Measurements from ENCODE around the gene COMMD1. TPM values are rescaled to one million over a fixed set of nuclear protein-coding genes. Genes with fewer than 3 reads are reported as not detected.

COMMD1 gene
- total RNA-seq, 1 experiment from 2014 or later: 31.7 TPM

DNA sequence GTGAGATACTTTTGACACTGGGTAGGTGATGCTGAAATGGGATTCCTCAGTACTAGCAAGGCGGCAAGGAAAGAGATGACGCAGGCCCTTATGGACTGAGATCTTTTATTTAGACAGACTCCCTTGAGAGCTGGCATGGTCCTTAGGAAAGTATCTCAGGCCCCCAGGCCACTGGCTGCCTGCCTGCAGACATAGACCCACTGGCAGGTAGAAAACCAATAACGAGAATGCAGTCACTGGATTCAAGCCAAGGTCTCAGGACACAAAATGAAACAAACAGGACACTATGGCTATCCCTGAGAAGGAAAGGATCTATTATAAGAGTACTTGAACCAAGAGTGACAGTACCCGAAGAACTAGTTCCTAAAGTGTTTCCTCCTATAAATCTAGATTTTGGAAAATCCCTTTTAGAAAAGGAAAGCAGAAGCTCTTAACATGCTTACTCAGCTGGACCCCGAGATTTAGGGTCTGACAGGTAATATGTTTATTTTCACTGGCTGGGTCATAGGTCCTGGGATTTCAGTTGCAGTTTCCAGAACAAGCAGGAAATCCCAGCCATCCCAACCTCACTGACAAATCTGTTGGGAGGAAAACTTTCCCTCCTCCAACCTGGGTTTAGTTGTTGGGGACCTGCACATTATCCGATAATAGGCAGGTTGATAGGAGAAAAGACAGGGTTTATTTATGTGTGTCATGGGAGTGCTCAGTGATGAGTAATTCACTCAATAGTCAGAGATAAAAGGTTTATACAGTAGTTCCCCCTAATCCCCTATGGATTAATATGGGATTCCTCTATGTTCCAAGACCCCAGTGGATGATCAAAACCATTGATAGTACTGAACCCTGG lies 44.5 kb downstream of the COMMD1 start:
- no peak overlapping the region for H3K27ac ChIP-seq (ENCODE audit: low read length)

DNA sequence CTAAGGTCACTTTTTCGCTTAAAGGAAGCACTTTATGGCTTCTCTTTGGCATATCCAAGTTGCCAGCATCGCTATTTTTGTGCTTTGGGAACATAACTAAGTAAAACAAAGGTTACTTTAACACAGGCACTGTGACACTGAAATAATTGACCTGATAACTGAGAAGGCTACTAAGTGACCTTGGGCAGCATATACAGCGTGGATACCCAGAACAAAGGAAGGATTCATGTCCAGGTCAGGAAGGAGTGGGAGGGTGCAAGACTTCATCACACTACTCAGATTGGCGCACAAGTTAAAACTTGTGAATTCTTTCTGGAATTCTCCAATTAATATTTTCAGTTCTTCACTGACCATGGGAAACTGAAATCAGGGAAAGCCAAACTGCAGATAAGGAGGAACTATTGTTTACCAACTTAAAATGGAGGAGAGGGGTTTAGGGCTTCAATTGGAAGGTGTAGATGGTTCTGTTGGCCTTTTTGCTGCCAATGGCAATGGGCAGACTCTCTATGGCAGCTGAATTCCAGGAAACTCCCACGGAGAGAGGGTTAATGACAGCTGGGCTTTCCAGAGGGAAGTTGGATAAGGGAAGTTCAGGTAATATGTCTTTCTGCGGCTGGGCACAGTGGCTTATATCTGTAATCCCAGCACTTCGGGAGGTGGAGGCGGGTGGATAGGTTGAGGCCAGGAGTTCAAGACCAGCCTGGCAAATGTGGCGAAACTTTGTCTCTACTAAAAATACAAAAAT lies 45.3 kb downstream of the COMMD1 start:
- H3K27ac ChIP-seq (ENCODE audit: low read length): no peak overlapping the region
- no TSS peak for BruUV-seq (replicated peaks)
- H2AFZ ChIP-seq (ENCODE audit: low read length): no peak overlapping the region
- H4K20me1 ChIP-seq (ENCODE audit: low read length): no peaks in the 10 kb centered on the region
- H3K79me2 ChIP-seq (ENCODE audit: low read length): no peaks in the 10 kb centered on the region
- H3K4me2 ChIP-seq (ENCODE audit: low read length): no peak overlapping the region
- no peaks in the 10 kb centered on the region for H3K9me2 ChIP-seq (replicated peaks; ENCODE audit: low read length)
- no peak for DNase-seq
- H3K36me3 ChIP-seq (ENCODE audit: low read depth, low read length): no peaks in the 10 kb centered on the region
- ChIA-PET POLR2A (ENCODE audit: unreplicated experiment) (no interaction called here), CTCF (no interaction called here)
- ATAC-seq: no peak
- H3F3A ChIP-seq (ENCODE audit: low read length, unreplicated experiment): no peaks in the 10 kb centered on the region
- no peaks in the 10 kb centered on the region for H3K9me3 ChIP-seq (ENCODE audit: low read length)
- no peak overlapping the region for H3K9ac ChIP-seq (ENCODE audit: low read length)
- H3K27me3 ChIP-seq (ENCODE audit: low read length): no peaks in the 10 kb centered on the region
- H3K4me1 ChIP-seq (ENCODE audit: insufficient read depth, low read length): no peaks in the 10 kb centered on the region
- no peak overlapping the region for H3K4me3 ChIP-seq (ENCODE audit: low read length)
- TF ChIP-seq EZH2 (IDR thresholded peaks at IDR 0.05; ENCODE audit: low read length, unreplicated experiment) (no peak), EZH2phosphoT487 (IDR thresholded peaks at IDR 0.05; ENCODE audit: borderline replicate concordance, low read length) (no peak)
- TF ChIP-seq, protein P1, sequence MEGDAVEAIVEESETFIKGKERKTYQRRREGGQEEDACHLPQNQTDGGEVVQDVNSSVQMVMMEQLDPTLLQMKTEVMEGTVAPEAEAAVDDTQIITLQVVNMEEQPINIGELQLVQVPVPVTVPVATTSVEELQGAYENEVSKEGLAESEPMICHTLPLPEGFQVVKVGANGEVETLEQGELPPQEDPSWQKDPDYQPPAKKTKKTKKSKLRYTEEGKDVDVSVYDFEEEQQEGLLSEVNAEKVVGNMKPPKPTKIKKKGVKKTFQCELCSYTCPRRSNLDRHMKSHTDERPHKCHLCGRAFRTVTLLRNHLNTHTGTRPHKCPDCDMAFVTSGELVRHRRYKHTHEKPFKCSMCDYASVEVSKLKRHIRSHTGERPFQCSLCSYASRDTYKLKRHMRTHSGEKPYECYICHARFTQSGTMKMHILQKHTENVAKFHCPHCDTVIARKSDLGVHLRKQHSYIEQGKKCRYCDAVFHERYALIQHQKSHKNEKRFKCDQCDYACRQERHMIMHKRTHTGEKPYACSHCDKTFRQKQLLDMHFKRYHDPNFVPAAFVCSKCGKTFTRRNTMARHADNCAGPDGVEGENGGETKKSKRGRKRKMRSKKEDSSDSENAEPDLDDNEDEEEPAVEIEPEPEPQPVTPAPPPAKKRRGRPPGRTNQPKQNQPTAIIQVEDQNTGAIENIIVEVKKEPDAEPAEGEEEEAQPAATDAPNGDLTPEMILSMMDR (conservative IDR thresholded peaks at IDR 0.05; ENCODE audit: low read depth, low read length): no peak
- intact Hi-C loops (cut with micrococcal nuclease): no loop called here

More for the DNA sequence above, 44.5 kb downstream of the COMMD1 start:
- no peak for DNase-seq
- Histone ChIP-seq H3K79me2 (ENCODE audit: low read length) (no peaks in the 10 kb centered on the region), H3K4me1 (ENCODE audit: insufficient read depth, low read length) (no peaks in the 10 kb centered on the region), H3K4me2 (ENCODE audit: low read length) (no peak overlapping the region), H3K9me2 (replicated peaks; ENCODE audit: low read length) (no peaks in the 10 kb centered on the region), H3K9ac (ENCODE audit: low read length) (no peak overlapping the region), H3K27me3 (ENCODE audit: low read length) (no peaks in the 10 kb centered on the region), H4K20me1 (ENCODE audit: low read length) (no peaks in the 10 kb centered on the region), H3K36me3 (ENCODE audit: low read depth, low read length) (no peaks in the 10 kb centered on the region), H3K4me3 (ENCODE audit: low read length) (no peak overlapping the region), H3F3A (ENCODE audit: low read length, unreplicated experiment) (no peaks in the 10 kb centered on the region), H2AFZ (ENCODE audit: low read length) (no peak overlapping the region), H3K9me3 (ENCODE audit: low read length) (no peaks in the 10 kb centered on the region)
- no peak for TF ChIP-seq EZH2 (IDR thresholded peaks at IDR 0.05; ENCODE audit: low read length, unreplicated experiment)
- no peak for TF ChIP-seq EZH2phosphoT487 (IDR thresholded peaks at IDR 0.05; ENCODE audit: borderline replicate concordance, low read length)
- TF ChIP-seq, protein P1 (conservative IDR thresholded peaks at IDR 0.05; ENCODE audit: low read depth, low read length): no peak
- intact Hi-C loops (cut with micrococcal nuclease): no loop called here
- BruUV-seq (replicated peaks): no TSS peak
- ChIA-PET POLR2A (ENCODE audit: unreplicated experiment) (no interaction called here), CTCF (no interaction called here)
- ATAC-seq: no peak

DNA sequence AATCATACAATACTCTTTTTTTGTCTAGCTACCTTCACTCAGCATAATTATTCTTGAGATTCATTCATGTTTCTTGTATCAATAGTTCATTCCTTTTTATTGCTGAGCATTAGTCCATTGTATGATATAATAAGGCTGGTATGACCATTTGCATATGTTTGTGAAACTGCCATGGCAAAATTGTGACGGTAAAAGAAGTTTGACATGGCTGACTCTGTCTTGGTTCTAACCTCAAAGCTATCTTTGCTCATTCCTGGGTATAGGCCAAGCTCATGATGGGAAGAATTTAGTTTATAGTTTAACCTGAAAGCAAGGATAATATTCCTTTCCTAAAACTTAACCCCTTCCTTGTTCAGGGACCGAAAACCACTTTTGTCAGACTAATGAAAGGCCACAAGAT lies 46.4 kb downstream of the COMMD1 start:
- H3K4me2 ChIP-seq (ENCODE audit: low read length): no peak overlapping the region
- H3K4me1 ChIP-seq (ENCODE audit: insufficient read depth, low read length): no peaks in the 10 kb centered on the region
- H4K20me1 ChIP-seq (ENCODE audit: low read length): no peaks in the 10 kb centered on the region
- no peaks in the 10 kb centered on the region for H3K9me3 ChIP-seq (ENCODE audit: low read length)
- no peak overlapping the region for H2AFZ ChIP-seq (ENCODE audit: low read length)
- no peaks in the 10 kb centered on the region for H3F3A ChIP-seq (ENCODE audit: low read length, unreplicated experiment)
- no peak overlapping the region for H3K27ac ChIP-seq (ENCODE audit: low read length)
- no peak overlapping the region for H3K9ac ChIP-seq (ENCODE audit: low read length)
- ATAC-seq (no peak), DNase-seq (no peak)
- POLR2A ChIA-PET (ENCODE audit: unreplicated experiment): no interaction called here
- H3K9me2 ChIP-seq (replicated peaks; ENCODE audit: low read length): no peaks in the 10 kb centered on the region
- BruUV-seq (replicated peaks): no TSS peak
- H3K79me2 ChIP-seq (ENCODE audit: low read length): no peaks in the 10 kb centered on the region
- no peaks in the 10 kb centered on the region for H3K36me3 ChIP-seq (ENCODE audit: low read depth, low read length)
- CTCF ChIA-PET: no interaction called here
- H3K27me3 ChIP-seq (ENCODE audit: low read length): no peaks in the 10 kb centered on the region
- TF ChIP-seq EZH2phosphoT487 (IDR thresholded peaks at IDR 0.05; ENCODE audit: borderline replicate concordance, low read length): no peak
- TF ChIP-seq, protein P1 (conservative IDR thresholded peaks at IDR 0.05; ENCODE audit: low read depth, low read length): no peak
- TF ChIP-seq EZH2 (IDR thresholded peaks at IDR 0.05; ENCODE audit: low read length, unreplicated experiment): no peak
- no peak overlapping the region for H3K4me3 ChIP-seq (ENCODE audit: low read length)
- intact Hi-C loops (cut with micrococcal nuclease): no loop called here

Data from PC-3 (cell line).